ENCODE data around the gene MRPL10.
"Not testable (repeated sequence)": the region's sequence is repeated elsewhere in the genome, so short reads cannot be mapped to it uniquely, and the experiment has no call there.

MRPL10 gene

GRCh38 chr17:47785538-47786123 lies 45.7 kb downstream of the MRPL10 start:
- no peak for DNase-seq

- no peak for DNase-seq
Measured at GRCh38 chr17:47781397-47781796, 49.9 kb downstream of the MRPL10 start.

- DNase-seq, result no peak
Measured at GRCh38 chr17:47778184-47778635, 53.1 kb downstream of the MRPL10 start.

- DNase-seq, result peak; percentile 66
Measured at GRCh38 chr17:47776330-47777197, 54.8 kb downstream of the MRPL10 start.

GRCh38 chr17:47774987-47775580 lies 56.3 kb downstream of the MRPL10 start:
- DNase-seq, result no peak

- no peak for DNase-seq
Measured at GRCh38 chr17:47774331-47774730, 57.0 kb downstream of the MRPL10 start.

GRCh38 chr17:47773649-47774048 lies 57.7 kb downstream of the MRPL10 start:
- DNase-seq, result not testable (repeated sequence)
